Thymus (tissue), 11 donors: ENCODE data around the gene RSF1. TPM values are rescaled to one million over a fixed set of nuclear protein-coding genes. Genes with fewer than 3 reads are reported as not detected.

Experiments used
- DNase-seq, 9 donors: peaks; one replicate each; pipeline ENCODE4 v3.0.0-alpha.2; 2013; ENCODE audit warnings: low spot score in 9 of 9, low read depth in 6 of 9, missing footprints in 1 of 9
- H3K27ac ChIP-seq, 2 donors: one replicate each; pipeline ENCODE4 v1.5.1; 2013; ENCODE audit warnings: control low read depth in 1 of 2, low read depth in 1 of 2, low read length in 1 of 2, mild to moderate bottlenecking in 1 of 2, moderate library complexity in 1 of 2
- H3K27me3 ChIP-seq, 2 donors: one replicate each; pipeline ENCODE4 v1.5.1; 2013; ENCODE audit warnings: low read length in 1 of 2; ENCODE audit not compliant: control insufficient read depth in 2 of 2, insufficient read depth in 1 of 2
- H3K36me3 ChIP-seq, 2 donors: one replicate each; pipeline ENCODE4 v1.5.1; 2013; ENCODE audit warnings: low read length in 1 of 2, mild to moderate bottlenecking in 1 of 2, moderate library complexity in 1 of 2; ENCODE audit not compliant: control insufficient read depth in 2 of 2, insufficient read depth in 2 of 2
- H3K4me1 ChIP-seq, 2 donors: one replicate each; pipeline ENCODE4 v1.5.1; 2013; ENCODE audit warnings: low read length in 2 of 2; ENCODE audit not compliant: control insufficient read depth in 2 of 2, insufficient read depth in 2 of 2
- H3K4me3 ChIP-seq, 2 donors: one replicate each; pipeline ENCODE4 v1.5.1; 2013; ENCODE audit warnings: low read length in 2 of 2, control low read depth in 1 of 2, mild to moderate bottlenecking in 1 of 2
- H3K9me3 ChIP-seq, 2 donors: one replicate each; pipeline ENCODE4 v1.5.1; 2013; ENCODE audit warnings: low read length in 1 of 2, mild to moderate bottlenecking in 1 of 2; ENCODE audit not compliant: control insufficient read depth in 2 of 2, insufficient read depth in 1 of 2
- WGBS: extraction: QIAGEN DNeasy Blood & Tissue Kit; methylation state at CpG from one replicate; pipeline ENCODE4 v1.1.7; 2013; 5-methylcytosine and 5-hydroxymethylcytosine counted together
- polyA plus RNA-seq: library from polyadenylated mRNA; stranded (reverse); fragments of 200-250 nt; gene quantifications from one replicate; pipeline ENCODE4 v1.2.3, GENCODE V29; 2013
- total RNA-seq: library from RNA; stranded (reverse); fragments of 120-200 nt; gene quantifications from one replicate; pipeline ENCODE4 v1.2.4, GENCODE V29; 2013
- donor health status: healthy.

Gene RSF1
- total and polyA plus RNA-seq, 2 donors, result 12.2 to 51.8 TPM

GRCh38 chr11:77617892-77618291, 202.6 kb downstream of the RSF1 start:
- H3K4me3 ChIP-seq, result no peak overlapping the region
- DNase-seq, result no peak
- no peak overlapping the region for H3K27ac ChIP-seq
- H3K27me3 ChIP-seq, result no peaks in the 10 kb centered on the region
- peaks cover 22 to 46% of the 10 kb centered on the region in 2 donors for H3K36me3 ChIP-seq
- WGBS, result 95% methylated on average over 3 of the region's 3 CpGs
- H3K9me3 ChIP-seq, result no peaks in the 10 kb centered on the region
- no peaks in the 10 kb centered on the region for H3K4me1 ChIP-seq

GRCh38 chr11:77611921-77612320, 208.6 kb downstream of the RSF1 start:
- no peaks in the 10 kb centered on the region for H3K27me3 ChIP-seq
- no peak overlapping the region for H3K4me3 ChIP-seq
- peaks cover 13 to 44% of the 10 kb centered on the region in 2 donors for H3K36me3 ChIP-seq
- DNase-seq, result no peak
- H3K9me3 ChIP-seq, result no peaks in the 10 kb centered on the region
- H3K27ac ChIP-seq, result no peak overlapping the region
- H3K4me1 ChIP-seq, result no peaks in the 10 kb centered on the region

Other genes starting within 250 kb of the RSF1 start
- 0.14 TPM for gene AQP11, start 230.8 kb downstream of the RSF1 start, total RNA-seq
- gene AQP11, start 230.8 kb downstream of the RSF1 start, polyA plus RNA-seq, result 0.23 TPM
- 210 TPM for gene CLNS1A, start 182.9 kb downstream of the RSF1 start, total RNA-seq
- gene CLNS1A, start 182.9 kb downstream of the RSF1 start, polyA plus RNA-seq, result 111 TPM
- gene AAMDC, start 422 bp upstream of the RSF1 start, total RNA-seq, result 22.2 TPM
- 38.1 TPM for gene AAMDC, start 422 bp upstream of the RSF1 start, polyA plus RNA-seq
- 31.2 TPM for gene INTS4, start 173.9 kb upstream of the RSF1 start, total RNA-seq
- gene INTS4, start 173.9 kb upstream of the RSF1 start, polyA plus RNA-seq, result 38.3 TPM
- gene KCTD14, start 202.6 kb upstream of the RSF1 start, total RNA-seq, result 1.2 TPM
- 2.0 TPM for gene KCTD14, start 202.6 kb upstream of the RSF1 start, polyA plus RNA-seq
- gene THRSP, start 243.1 kb upstream of the RSF1 start, total RNA-seq, result not detected
- 0.14 TPM for gene THRSP, start 243.1 kb upstream of the RSF1 start, polyA plus RNA-seq